SW480 (cell line): Measurements from ENCODE around the gene LRPAP1.
"Not testable (repeated sequence)": the region's sequence is repeated elsewhere in the genome, so short reads cannot be mapped to it uniquely, and the experiment has no call there.

Source experiments
- DNase-seq: peaks from one replicate; pipeline ENCODE4 v3.0.0-alpha.2; 2016; ENCODE audit warnings: low spot score

Gene LRPAP1

DNA sequence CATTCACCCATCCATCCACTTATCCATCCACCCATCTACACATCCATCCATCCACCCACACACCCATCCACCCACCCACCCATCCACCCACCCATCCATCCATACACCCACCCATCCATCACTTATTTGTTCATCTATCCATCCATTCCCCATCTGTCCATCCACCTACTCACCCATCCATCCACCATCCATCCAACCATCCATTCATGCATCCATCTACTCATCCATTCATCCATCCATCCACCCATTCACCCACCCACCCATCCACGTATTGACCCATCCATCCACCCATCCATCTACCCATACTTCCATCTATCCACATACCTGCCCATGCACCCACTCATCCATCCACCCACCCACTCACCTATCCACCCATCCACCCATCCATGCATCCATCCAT lies 28.2 kb upstream of the LRPAP1 start:
- not testable (repeated sequence) for DNase-seq

DNA sequence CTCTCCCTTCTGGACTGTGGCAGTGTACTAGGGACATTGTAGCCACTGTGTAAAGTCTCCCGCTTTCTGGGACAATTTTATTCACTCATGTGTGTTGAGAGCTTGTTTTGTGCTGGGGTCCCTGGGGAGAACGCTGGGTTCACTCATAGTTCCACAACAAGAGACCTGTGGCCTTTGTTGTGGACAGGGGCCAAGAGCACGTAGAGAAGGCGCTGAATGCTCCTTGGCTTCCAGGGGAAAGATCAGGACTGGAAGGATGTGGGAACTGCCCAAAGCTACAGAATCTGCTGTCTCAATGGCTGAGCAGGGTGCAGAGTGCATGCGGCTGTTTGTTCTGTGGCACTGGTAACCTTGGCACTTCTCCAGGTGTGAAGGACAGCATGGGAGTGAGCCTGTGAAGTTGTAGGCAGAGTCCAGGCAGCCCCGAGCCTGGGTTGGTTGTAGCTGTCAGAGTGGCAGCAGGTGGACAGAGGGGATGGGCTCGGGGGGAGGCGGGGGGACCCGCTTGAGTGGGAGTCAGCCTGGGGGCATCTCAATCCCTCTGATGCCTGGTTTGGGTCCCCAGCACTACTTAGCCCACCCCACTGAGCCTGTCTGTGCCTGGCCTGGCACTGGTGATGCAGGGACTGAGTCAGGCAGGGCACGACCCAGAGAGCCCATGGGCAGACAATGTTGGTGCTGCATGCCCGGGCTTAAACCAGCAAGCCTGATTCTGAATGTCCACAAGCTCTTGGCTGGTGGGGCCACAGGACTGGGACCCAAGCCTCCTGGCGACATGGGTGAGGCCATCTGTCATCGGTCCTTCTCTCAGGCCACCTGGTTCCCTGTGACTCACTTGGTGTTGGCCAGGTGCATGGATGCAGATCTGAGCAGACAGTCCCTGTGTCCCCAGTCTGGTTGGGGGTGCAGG lies 27.4 kb upstream of the LRPAP1 start:
- not testable (repeated sequence) for DNase-seq

DNA sequence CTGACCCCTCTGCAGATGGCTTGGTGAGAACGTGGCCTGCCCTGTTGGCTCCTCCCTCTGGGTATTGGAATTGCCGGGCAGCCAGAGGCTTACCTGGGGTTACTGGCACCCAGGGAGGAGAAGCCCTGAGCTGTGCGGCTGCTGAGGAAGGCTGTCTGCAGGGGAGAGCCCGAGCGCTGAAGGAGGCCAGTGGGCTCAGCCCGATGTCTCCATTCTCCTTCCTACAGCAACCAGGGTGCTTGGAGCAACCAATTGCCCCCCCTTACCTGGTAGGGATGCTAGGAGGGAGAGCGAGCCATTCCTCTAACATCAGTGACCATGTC lies 26.3 kb upstream of the LRPAP1 start:
- not testable (repeated sequence) for DNase-seq

DNA sequence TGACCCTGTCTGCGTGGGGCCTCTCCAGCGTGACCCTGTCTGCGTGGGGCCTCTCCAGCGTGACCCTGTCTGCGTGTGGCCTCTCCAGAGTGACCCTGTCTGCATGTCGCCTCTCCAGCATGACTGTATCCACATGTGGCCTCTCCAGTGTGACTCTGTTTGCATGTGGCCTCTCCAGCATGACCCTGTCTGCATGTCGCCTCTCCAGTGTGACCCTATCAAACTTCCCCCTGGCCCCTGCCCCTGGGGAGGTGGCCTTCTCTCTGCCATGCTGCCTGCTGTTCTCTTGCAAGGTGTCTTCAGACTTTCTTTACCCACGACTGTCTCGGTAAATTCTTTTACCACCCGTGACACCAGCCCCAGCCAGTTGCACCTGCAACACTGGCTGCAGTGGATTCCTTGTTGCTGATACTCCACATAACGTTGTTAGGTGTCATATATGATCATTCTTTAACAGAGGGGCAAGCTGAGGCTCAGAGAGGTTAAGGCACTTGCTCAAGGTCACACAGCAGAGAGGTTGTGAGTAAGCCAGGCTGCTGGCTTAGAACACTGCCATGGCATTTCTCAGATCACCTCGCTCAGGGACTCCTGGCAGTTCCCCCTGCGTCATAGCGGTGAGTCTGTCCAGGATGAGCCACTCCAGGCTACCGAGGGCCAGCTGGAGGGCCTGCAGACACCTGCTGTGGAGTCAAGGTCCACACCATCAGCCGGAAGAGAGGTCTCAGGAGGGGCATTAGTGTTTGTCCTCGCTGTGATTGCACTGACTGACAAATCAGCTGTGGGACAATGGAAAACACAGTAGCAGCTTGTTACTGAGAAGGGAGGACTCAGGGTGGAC lies 25.7 kb upstream of the LRPAP1 start:
- DNase-seq, result not testable (repeated sequence)

DNA sequence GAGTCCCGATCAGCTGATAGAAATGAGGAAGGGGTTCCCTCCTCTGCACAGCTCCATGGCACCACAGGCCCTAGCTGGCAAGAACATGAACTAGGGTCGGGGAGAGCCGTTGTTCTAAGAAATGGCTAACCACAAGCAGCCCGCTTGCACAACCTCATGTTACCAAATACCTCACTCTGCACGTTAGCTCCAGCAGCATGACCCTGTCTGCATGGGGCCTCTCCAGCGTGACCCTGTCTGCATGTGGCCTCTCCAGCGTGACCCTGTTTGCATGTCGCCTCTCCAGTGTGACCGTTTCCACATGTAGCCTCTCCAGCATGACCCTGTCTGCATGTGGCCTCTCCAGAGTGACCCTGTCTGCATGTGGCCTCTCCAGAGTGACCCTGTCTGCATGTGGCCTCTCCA lies 24.9 kb upstream of the LRPAP1 start:
- not testable (repeated sequence) for DNase-seq

DNA sequence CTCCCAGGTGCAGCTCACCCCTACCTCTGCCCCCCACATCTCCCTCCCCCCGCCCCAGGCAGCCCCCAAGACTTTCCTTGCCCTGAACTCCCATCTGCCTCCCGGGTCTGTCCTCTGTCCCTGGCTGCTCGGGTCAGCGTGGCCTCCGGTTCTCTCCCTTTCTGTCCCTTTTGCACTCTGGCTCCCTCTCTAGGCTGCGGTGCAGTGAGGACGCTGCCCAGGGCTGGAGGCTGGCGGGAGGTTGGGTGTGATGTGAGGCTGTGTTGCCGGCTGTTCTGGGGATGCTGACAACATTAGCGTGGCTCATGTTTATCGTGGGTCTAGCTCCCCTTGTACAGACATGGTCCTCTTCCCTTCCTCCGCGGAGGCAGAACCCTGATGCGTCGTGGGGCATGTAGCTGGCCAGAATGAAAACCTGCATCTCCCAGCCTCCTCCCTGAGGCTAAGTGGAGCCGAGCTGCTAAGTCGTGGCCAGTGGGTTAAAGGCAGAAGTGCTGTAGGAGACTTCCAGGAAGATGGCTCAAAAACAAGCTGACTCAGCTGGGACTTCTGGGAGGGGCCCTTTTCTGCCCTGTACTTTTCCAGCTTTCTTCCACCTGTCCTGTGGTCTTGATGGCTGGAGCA lies 24.1 kb upstream of the LRPAP1 start:
- DNase-seq, result not testable (repeated sequence)

DNA sequence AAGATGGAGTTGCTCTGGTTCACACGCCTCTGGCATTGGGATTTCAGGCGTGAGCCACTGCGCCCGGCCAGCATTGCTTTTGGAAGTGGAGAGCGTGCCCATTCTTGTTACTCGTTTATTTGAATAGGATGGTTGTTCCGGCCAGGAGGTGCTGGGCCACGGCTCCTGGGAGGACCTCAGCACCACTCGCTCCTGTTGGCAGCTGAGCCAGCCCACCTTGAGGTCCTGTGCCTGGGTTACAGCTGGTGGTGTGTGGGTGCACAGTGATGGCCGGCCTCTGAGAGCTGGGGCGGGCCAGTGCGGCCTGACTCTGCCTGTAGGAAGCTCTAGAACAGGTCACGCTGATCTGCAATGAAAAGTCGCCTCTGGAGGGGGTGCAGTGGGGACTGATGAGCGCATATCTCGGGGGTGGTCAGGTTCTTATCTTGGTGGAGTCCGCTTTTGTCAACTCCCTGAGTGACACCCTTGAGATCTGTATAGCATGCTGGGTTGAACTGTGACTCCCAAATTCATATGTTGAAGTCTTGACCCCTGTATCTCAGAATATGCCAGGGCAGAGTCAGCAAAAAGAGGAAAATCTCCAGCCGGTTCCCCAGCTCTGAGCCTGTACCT lies 23.3 kb upstream of the LRPAP1 start:
- not testable (repeated sequence) for DNase-seq

DNA sequence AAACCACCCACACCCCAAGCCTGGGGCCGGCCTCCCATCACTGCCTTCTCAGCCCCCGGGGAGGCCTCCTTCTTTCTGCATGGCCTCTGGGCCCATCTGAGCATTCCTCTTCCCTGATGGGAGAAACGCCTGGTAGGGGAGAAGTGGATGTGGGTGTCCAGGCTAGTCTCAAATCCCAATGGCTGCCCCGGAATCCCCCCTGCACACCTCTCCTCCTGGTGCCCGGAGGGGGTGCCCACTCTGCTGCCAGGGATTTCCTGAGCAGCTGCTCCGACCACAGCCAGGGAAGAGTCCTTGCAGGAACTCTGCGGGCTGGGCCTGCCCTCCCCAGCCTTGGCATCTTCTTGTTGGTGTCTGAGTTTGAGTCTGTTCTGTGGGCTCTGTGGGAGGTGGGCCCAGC lies 19.1 kb upstream of the LRPAP1 start:
- DNase-seq, result not testable (repeated sequence)

DNA sequence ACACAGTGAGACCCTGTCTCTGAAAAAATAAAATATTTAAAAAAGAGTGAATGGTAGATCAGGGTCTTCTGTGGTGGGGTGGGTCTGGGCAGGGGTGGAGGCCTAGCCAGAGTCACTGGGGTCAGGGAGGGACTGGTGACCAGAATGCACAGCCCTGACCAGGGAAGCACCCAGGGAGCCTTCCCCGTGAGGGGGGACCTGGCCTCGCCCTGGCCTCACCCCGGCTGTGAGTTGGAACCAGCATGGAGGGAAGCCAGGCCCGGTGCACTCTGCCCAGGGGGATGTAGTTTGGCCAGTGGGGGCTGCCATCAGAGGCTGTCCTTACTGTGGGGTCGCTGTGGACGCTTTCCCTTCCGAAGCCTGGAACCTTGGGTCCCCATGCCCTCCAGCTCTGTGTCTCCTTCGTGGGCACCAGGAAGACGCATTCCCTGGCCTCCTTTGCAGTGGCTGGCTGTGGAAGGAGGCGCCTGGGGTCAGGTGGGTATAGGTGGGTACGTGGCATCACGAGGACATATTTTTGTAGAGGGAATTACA lies 18.6 kb upstream of the LRPAP1 start:
- not testable (repeated sequence) for DNase-seq

DNA sequence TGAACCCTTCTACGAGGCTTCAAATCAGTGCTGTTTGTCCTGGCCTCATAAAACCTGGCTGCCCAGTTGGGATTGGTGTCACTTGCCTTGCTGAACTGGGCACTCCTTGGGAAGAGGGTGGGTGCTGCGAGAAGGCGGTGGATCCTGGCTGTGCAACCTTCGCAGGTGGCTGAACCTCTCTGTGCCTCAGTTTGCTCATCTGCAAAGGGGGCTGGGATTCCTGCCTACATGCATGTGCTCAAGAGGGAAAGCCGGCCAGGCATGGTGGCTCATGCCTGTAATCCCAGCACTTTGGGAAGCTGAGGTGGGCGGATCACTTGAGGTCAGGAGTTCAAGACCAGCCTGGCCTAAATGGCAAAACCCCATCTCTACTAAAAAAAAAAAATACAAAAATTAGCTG lies 17.8 kb upstream of the LRPAP1 start:
- DNase-seq, result not testable (repeated sequence)

DNA sequence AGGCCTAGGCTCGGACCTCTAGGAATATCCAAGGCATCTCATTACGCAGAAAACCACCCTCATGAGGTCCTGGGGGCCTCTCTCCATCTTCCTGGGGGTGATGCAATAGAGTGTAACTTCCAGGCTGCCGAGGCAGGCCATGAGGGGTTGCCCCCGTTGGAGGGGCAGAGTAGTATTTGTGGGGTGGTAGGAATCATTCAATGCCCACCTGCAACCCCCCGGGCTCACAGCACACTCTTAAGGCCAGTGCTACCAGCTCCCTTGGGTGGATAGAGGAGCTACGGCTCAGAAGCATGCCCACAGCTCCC lies 17.4 kb upstream of the LRPAP1 start:
- DNase-seq, result not testable (repeated sequence)

DNA sequence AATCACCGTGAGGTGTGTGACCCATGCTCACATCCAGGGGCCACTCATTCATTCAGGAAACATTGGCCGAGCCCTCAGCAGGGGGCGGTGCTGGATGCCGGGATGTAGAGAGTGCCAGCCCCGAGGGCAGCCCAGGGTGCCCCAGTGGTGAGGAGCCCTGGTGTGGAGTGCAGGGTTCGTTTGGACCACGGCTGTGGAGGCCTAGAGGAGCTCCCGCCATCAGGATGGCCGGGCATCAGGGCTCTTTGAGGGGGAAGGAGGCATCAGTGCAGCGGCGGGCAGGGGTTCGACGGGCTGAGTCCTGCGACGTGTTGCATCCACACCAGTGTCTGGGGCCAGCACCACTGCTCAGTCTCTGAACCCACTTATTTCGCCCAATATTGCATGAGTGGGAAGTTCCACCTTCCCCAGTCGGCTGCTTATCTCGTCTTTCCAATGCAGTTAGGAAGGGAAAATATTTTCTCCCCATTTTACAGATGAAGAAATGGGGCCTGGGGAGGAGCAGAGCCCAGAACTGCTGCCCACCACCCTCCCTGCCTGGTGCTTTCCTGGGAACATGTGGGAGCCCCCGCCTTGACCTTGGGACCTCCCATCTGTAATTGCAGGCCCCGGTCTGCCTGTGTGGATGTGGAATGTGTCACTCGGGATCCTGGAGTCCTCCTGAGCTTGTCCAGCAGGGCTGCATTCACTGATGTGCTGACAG lies 16.9 kb upstream of the LRPAP1 start:
- not testable (repeated sequence) for DNase-seq

DNA sequence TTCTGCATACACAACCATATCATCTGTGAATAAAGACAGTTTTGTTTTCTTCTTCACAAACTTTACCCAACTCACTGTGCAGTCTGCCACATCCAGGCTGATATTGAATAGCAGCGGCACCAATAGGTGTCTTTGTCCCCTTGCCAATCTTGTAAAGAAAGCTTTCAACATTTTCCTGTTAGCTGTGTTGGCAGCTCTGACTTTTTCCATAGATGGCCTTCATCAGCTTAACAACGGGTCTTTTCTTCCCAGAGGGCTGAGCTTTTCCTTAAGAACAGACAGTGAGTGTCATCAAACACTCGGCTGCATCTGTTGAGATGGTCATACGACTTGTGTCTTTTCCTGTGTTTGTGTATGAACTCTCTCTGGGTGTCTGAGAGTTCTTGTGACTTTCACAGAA lies 14.5 kb upstream of the LRPAP1 start:
- not testable (repeated sequence) for DNase-seq

DNA sequence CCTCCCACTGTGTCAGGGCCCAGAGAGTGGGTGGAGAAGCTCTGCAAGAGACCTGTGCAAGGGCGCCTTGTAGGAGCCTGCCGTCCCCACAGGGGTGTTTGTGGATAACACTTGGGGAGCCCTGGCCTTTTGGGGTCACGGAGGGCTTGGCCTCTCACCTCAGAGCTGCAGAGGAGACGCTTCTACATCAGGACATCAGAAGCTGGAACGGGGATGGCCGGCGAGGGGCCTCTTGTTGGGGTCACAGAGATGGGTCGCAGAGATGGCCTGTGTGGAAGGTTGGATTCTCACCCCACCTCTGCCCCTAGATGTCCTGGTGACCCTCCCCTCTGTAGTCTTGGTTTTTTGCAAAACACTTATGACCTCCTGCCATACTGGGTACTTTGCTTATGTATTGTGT lies 13.1 kb upstream of the LRPAP1 start:
- not testable (repeated sequence) for DNase-seq

DNA sequence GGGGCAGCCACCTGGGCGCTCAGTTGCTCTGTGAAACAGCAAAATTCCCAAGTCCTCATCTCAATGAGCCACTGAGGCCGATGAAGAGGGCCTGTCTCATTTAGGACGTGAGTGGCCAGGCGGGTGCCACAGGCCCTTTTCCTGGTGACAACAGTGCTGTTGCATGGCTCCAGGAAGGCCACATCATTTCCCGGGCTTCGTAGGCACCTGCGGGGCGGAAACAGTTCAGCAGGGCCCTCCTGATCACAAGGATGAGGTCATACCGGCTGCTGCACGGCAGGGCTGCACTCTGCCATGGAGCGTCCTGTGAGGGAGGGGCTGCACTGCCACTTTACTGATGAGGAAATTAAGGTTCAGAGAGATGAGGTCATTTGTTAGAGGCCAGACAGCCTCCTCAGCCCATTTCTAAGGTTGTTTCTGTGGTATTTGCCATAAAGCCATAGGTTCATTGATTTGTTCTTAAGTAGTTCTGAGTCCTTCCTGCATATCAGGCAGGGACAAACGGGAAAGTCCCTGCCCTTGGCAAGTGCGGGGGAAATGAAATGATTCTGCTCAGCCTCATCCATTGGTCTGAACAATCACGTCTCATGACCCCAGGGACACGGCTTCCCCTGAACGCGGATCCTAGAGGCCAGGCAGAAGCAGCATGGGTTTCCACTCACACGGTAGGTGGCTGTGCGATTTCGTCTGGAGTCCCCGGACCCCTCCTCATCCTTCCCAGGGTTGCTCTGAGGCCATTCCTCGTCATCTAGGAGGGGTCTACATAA lies 12.2 kb upstream of the LRPAP1 start:
- DNase-seq, result not testable (repeated sequence)

DNA sequence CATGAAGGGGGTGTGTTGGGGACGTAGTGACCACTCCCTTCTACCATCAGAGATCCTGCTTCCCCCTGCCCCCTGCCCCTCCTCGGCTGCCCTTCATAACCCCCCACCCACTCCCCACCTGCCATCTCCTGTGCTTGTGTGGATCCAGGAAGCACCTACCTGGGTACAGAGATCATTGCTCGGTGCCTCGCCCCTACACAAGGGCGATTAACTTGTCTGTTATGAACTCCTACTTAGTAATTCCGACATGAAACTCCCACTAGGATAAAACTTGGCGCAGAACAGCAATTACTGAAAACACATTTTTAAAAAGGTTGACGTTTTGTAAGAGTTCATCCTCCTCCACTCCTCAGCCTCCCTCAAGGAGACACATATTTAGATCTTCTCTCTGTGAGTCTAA lies 11.2 kb upstream of the LRPAP1 start:
- not testable (repeated sequence) for DNase-seq

DNA sequence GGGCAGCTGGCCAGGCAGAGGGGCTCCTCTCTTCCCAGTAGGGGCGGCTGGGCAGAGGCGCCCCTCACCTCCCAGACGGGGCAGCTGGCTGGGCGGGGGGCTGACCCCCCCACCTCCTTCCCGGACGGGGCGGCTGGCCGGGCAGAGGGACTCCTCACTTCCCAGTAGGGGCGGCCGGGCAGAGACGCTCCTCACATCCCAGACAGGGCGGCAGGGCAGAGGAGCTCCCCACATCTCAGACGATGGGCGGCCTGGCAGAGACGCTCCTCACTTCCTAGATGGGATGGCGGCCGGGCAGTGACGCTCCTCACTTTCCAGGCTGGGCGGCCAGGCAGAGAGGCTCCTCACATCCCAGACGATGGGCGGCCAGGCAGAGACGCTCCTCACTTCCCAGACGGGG lies 6.7 kb upstream of the LRPAP1 start:
- DNase-seq, result not testable (repeated sequence)

DNA sequence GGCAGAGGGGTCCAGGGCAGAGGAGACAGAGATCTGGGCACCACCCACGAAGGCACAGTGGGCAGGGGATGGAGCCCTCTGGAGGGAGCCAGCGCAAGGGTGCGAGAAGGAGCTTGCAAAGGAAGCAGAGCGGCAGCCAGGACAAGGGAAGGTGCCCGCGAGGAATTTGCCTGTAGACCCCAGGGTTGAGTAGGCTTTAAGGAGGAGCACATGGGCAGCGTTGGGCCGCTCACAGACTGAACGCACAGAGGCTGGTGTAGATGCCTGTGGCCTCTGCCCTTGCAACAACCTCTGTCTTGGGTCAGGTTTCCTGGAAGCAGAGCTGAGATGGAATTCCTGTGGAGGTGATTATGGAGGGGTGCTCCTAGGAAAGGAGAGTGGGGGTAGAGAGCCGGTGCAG lies 3.6 kb upstream of the LRPAP1 start:
- DNase-seq, result not testable (repeated sequence)

DNA sequence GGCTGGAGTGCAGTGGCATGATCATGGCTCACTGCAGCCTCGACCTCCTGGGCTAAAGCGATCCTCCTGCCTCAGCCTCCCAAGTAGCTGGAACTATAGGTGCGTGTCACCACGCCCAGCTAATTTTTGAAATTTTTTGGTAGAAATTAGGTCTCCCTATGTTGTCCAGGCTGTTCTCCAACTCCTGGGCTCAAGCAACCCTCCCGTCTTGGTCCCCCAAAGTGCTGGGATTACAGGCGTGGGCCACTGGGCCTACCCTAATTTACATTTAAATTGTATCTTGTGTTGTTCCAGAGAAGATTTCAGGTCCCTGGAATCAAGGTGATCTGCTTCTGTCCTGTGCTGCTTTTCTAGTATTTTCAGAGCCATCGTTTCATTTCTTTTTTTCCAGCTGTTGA lies 1.2 kb upstream of the LRPAP1 start:
- DNase-seq, result no peak

DNA sequence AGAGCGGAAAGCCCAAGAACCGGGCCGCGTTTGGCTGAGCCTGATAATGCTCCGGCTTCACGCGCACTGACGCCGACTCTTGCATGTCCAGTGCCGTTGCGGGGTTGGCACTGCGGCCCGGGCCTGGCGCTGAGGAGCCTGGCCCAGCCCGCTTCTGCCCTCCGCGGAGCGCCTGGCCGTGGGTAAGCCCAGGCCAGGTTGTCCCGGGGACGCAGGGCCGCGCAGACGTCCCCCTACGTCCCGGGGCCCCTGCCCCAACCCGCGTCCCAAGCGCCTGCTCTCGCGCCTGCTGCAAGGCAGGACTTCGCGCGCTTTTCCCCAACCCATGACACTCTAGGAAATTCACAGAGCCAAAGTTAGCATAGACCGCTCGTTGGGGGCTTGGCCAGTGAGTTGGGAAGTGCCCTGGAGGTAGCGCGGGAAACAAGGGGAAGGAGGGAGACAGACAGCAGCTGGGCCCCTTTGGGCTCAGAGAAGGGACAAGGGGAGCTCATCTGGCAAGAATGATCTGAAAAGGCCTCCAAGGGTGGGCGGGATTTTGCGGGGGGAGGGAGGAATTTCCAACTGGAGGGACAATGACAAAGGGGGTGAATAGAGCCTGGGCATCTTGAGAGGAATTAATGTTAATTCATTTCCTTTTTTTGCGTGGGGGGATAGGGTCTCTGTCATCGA lies 665 bp upstream of the LRPAP1 start:
- DNase-seq, result no peak
